IMR-90 (cell line): ENCODE results near the gene DGKG. TPM values are rescaled to one million over a fixed set of nuclear protein-coding genes. Genes with fewer than 3 reads are reported as not detected.

Source experiments
- ATAC-seq: fragments of 200-7000 bp; cut with Tn5 transposase; 2 replicates; pipeline ENCODE4 v1.9.1; 2020; ENCODE audit warnings: low read depth, mild to moderate bottlenecking, moderate library complexity
- BruUV-seq: library from RNA; stranded (reverse); fragments of 400-500 nt; replicated peaks from 2 replicates; lab custom pipeline; 2021; lab: Mats Ljungman, UMichigan
- CTCF ChIA-PET: fragments of 300-600 bp; formaldehyde crosslinking; extraction: SDS; loops from one replicate; lab custom pipeline; 2021; ENCODE audit warnings: antibody characterized with exemption; lab: Yijun Ruan, JAX
- POLR2A ChIA-PET: fragments of 300-600 bp; sonication (Branson Sonifier 250); formaldehyde crosslinking; loops from one replicate; lab custom pipeline; 2022; ENCODE audit warnings: antibody characterized with exemption; ENCODE audit not compliant: unreplicated experiment; lab: Charles Lee
- DNase-seq: peaks from one replicate; pipeline ENCODE4 v3.0.0; 2013
- H2AFZ ChIP-seq: replicated peaks from 2 replicates; pipeline ENCODE3; 2013; ENCODE audit warnings: low read length, mild to moderate bottlenecking; ENCODE audit not compliant: poor library complexity
- H2AK5ac ChIP-seq: 2 replicates; pipeline ENCODE4 v1.6.1; 2013; ENCODE audit warnings: low read depth, low read length, inconsistent platforms
- H2AK9ac ChIP-seq: replicated peaks from 2 replicates; pipeline ENCODE3; 2013; ENCODE audit warnings: mild to moderate bottlenecking, low read depth, low read length, moderate library complexity; ENCODE audit not compliant: poor library complexity
- H2BK120ac ChIP-seq: 2 replicates; pipeline ENCODE4 v1.6.1; 2013; ENCODE audit warnings: low read depth, low read length, inconsistent platforms
- H2BK15ac ChIP-seq: 3 replicates; pipeline ENCODE4 v1.6.1; 2013; ENCODE audit warnings: low read depth, low read length, inconsistent platforms
- H2BK20ac ChIP-seq: 2 replicates; pipeline ENCODE4 v1.6.1; 2013; ENCODE audit warnings: low read depth, mild to moderate bottlenecking, inconsistent platforms, low read length, moderate library complexity
- H2BK5ac ChIP-seq: 2 replicates; pipeline ENCODE4 v1.6.1; 2013; ENCODE audit warnings: mild to moderate bottlenecking, low read depth, low read length, inconsistent platforms; ENCODE audit not compliant: poor library complexity, severe bottlenecking
- H3K14ac ChIP-seq: replicated peaks from 2 replicates; pipeline ENCODE4 v1.6.1; 2013; ENCODE audit warnings: low read depth, low read length, inconsistent platforms
- H3K18ac ChIP-seq: 2 replicates; pipeline ENCODE4 v1.6.1; 2013; ENCODE audit warnings: low read depth, low read length, control low read depth
- H3K23ac ChIP-seq: 2 replicates; pipeline ENCODE4 v1.6.1; 2013; ENCODE audit warnings: low read depth, low read length, inconsistent platforms
- H3K27ac ChIP-seq: 2 replicates; pipeline ENCODE4 v1.5.1; 2013; ENCODE audit warnings: mild to moderate bottlenecking, control low read depth, low read length; ENCODE audit not compliant: insufficient read depth
- H3K27me3 ChIP-seq: 2 replicates; pipeline ENCODE4 v1.6.1; 2013; ENCODE audit warnings: low read length; ENCODE audit not compliant: control insufficient read depth, insufficient read depth
- H3K36me3 ChIP-seq: 2 replicates; pipeline ENCODE4 v1.6.1; 2013; ENCODE audit warnings: low read length, mixed read lengths; ENCODE audit not compliant: control insufficient read depth, insufficient read depth
- H3K4ac ChIP-seq: 2 replicates; pipeline ENCODE4 v1.6.1; 2013; ENCODE audit warnings: low read depth, low read length, inconsistent platforms
- H3K4me1 ChIP-seq: 2 replicates; pipeline ENCODE4 v1.6.1; 2013; ENCODE audit warnings: low read length, mixed read lengths; ENCODE audit not compliant: control insufficient read depth, insufficient read depth
- H3K4me2 ChIP-seq: 2 replicates; pipeline ENCODE4 v1.6.1; 2013; ENCODE audit warnings: low read depth, mild to moderate bottlenecking, control low read depth, low read length, moderate library complexity
- H3K4me3 ChIP-seq: 2 replicates; pipeline ENCODE4 v1.5.1; 2013; ENCODE audit warnings: low read depth, mild to moderate bottlenecking, control low read depth, low read length, moderate library complexity; ENCODE audit not compliant: insufficient read depth
- H3K56ac ChIP-seq: 2 replicates; pipeline ENCODE4 v1.6.1; 2013; ENCODE audit warnings: low read length, inconsistent platforms; ENCODE audit not compliant: insufficient read depth; ENCODE audit errors: extremely low read depth
- H3K79me1 ChIP-seq, 2 experiments: 2 replicates each; pipeline ENCODE4 v1.6.1; 2013; ENCODE audit warnings: low read length in 2 of 2, inconsistent platforms in 1 of 2, low read depth in 1 of 2
- H3K9ac ChIP-seq: 2 replicates; pipeline ENCODE4 v1.6.1; 2013; ENCODE audit warnings: low read depth, low read length, control low read depth
- H3K9me1 ChIP-seq: 2 replicates; pipeline ENCODE4 v1.6.1; 2013; ENCODE audit warnings: low read length, inconsistent platforms; ENCODE audit not compliant: insufficient read depth
- H3K9me3 ChIP-seq: 2 replicates; pipeline ENCODE4 v1.6.1; 2013; ENCODE audit warnings: low read length; ENCODE audit not compliant: control insufficient read depth, insufficient read depth
- H4K20me1 ChIP-seq: 2 replicates; pipeline ENCODE4 v1.6.1; 2013; ENCODE audit warnings: low read length, inconsistent platforms; ENCODE audit not compliant: insufficient read depth
- H4K5ac ChIP-seq: 2 replicates; pipeline ENCODE4 v1.6.1; 2013; ENCODE audit warnings: mild to moderate bottlenecking, low read depth, low read length, control low read depth
- H4K8ac ChIP-seq, 2 experiments: 2 replicates each; pipeline ENCODE4 v1.6.1; 2013; ENCODE audit warnings: low read depth in 2 of 2, low read length in 2 of 2, control low read depth in 1 of 2, inconsistent platforms in 1 of 2
- H4K91ac ChIP-seq: 2 replicates; pipeline ENCODE4 v1.6.1; 2013; ENCODE audit warnings: low read depth, low read length, inconsistent platforms; ENCODE audit not compliant: insufficient read depth
- FOS ChIP-seq: fragments of 150-350 bp; IDR thresholded peaks from 2 replicates; pipeline ENCODE4 v1.6.1; 2016; ENCODE audit warnings: low read depth, low read length
- MAZ ChIP-seq: IDR thresholded peaks from 2 replicates; pipeline ENCODE4 v1.6.1; 2012; ENCODE audit warnings: low read depth, mild to moderate bottlenecking, low read length, improper control_type of control experiment, moderate library complexity, borderline replicate concordance
- WGBS, 2 experiments: methylation state at CpG; one replicate each; pipeline versions ENCODE4 v1.1.5 to v1.1.7; 2013; ENCODE audit warnings: missing lambda C conversion rate in 2 of 2; ENCODE audit not compliant: insufficient read length in 1 of 2; ENCODE audit errors: extremely low coverage in 2 of 2; 5-methylcytosine and 5-hydroxymethylcytosine counted together
- dilution Hi-C: fragments of 300-500 bp; cut with HindIII; formaldehyde crosslinking; loops from one replicate; pipeline ENCODE4 v1.14.3; 2018; ENCODE audit warnings: low sequenced_read_pairs; ENCODE audit not compliant: unreplicated experiment
- in situ Hi-C: fragments of 300-500 bp; cut with MboI; formaldehyde crosslinking; loops from 3 replicates; pipeline ENCODE4 v1.14.3; 2019; ENCODE audit warnings: low sequenced_read_pairs, inconsistent platforms, mixed read lengths
- intact Hi-C: fragments of 100-400 bp; cut with micrococcal nuclease; formaldehyde crosslinking; loops from 2 replicates; pipeline ENCODE4 v1.10.0; 2022
- polyA plus RNA-seq, 3 experiments: library from polyadenylated mRNA; depleted of rRNA; stranded (reverse); fragments of >200 nt; gene quantifications; 2 replicates each; pipeline ENCODE4 v1.2.3, GENCODE V29; 2012; ENCODE audit warnings: low replicate concordance in 1 of 3
- total RNA-seq: library from RNA; depleted of rRNA; stranded (reverse); fragments of >200 nt; gene quantifications from 2 replicates; pipeline ENCODE4 v1.2.3, GENCODE V29; 2012

Gene DGKG
- total and polyA plus RNA-seq, 2 of the 4 experiments (the other 2 are of a cell fraction): 1.2 to 4.1 TPM

GRCh38 chr3:186283651-186284348 is 78.2 kb downstream of the DGKG start:
- H4K20me1 ChIP-seq: peaks cover 4% of the 10 kb centered on the region; the same call in 1 of the 2 replicates
- H2BK20ac ChIP-seq: peak overlapping the region; percentile 16; the same call in 1 of the 2 replicates
- no peak overlapping the region for H3K4me2 ChIP-seq
- 0 out of 2 replicates have a peak overlapping the region, but pooled peaks have one; percentile 7 for H2AK5ac ChIP-seq
- H4K5ac ChIP-seq: no peak overlapping the region
- no peaks in the 10 kb centered on the region for H3K9me3 ChIP-seq
- H3K18ac ChIP-seq: no peak overlapping the region
- H3K9me1 ChIP-seq: peaks cover 9% of the 10 kb centered on the region; the same call in 1 of the 2 replicates
- no peak; the same call in 1 of the 2 replicates for ATAC-seq
- H3K79me1 ChIP-seq: no peaks in the 10 kb centered on the region
- in situ Hi-C loops: no loop called here
- intact Hi-C loops: loop anchor here (10.0 kb wide), 1 partner anchor 531 kb away; no protein-coding TSS in a partner anchor
- DNase-seq: peak; percentile 59
- peak overlapping the region; percentile 18; the same call in 1 of the 2 replicates for H4K91ac ChIP-seq
- no CpG with 5 or more reads among the region's 6 CpGs for WGBS, 2 experiments
- H2AK9ac ChIP-seq: no peak overlapping the region
- no peak overlapping the region for H2BK15ac ChIP-seq
- no peak overlapping the region for H3K9ac ChIP-seq
- peak overlapping the region; percentile 61 for H2AFZ ChIP-seq
- CTCF ChIA-PET: no interaction called here
- POLR2A ChIA-PET: interaction anchor here (0.6 kb wide), 1 partner anchor 10 kb away, joined by 4 read pairs; no protein-coding TSS in a partner anchor
- BruUV-seq: no TSS peak
- peaks cover 10% of the 10 kb centered on the region for H3K4me1 ChIP-seq
- no peak overlapping the region for H3K14ac ChIP-seq
- peak overlapping the region; percentile 49 for H3K4ac ChIP-seq
- no peak overlapping the region for H2BK5ac ChIP-seq
- dilution Hi-C loops: no loop called here
- H3K23ac ChIP-seq: no peak overlapping the region
- no peak overlapping the region; a peak in 1 of 4 replicates for H4K8ac ChIP-seq
- peak overlapping the region; percentile 21; the same call in 1 of the 2 replicates for H2BK120ac ChIP-seq
- H3K4me3 ChIP-seq: no peak overlapping the region
- no peaks in the 10 kb centered on the region for H3K27me3 ChIP-seq
- no peaks in the 10 kb centered on the region for H3K36me3 ChIP-seq
- H3K56ac ChIP-seq: no peak overlapping the region
- TF ChIP-seq MAZ (no peak), FOS (no peak)
- no peak overlapping the region for H3K27ac ChIP-seq
